SK-N-SH treated with all-trans-retinoic acid at 6 μM for 48 hours (cell line): ENCODE data around the gene IFNK.

Experiments used
- ATAC-seq: fragments of 200-7000 bp; cut with Tn5 transposase; 3 replicates; pipeline ENCODE4 v1.9.1; 2020; ENCODE audit warnings: mild to moderate bottlenecking, moderate library complexity
- ARNTL ChIP-seq: fragments of 450-650 bp; formaldehyde crosslinking; IDR thresholded peaks from 2 replicates; pipeline ENCODE4 v1.5.0; 2020; ENCODE audit warnings: low read depth, mild to moderate bottlenecking, moderate library complexity, borderline replicate concordance
- BACH2 ChIP-seq: fragments of 250-450 bp; sonication (Bioruptor Pico); IDR thresholded peaks from 2 replicates; pipeline ENCODE4 v1.9.0; 2021; ENCODE audit warnings: mild to moderate bottlenecking, borderline replicate concordance
- CREB5 ChIP-seq: fragments of 250-450 bp; sonication (Bioruptor Pico); IDR thresholded peaks from 2 replicates; pipeline ENCODE4 v1.5.1; 2020; ENCODE audit warnings: low read depth, mild to moderate bottlenecking, moderate library complexity
- CSDC2 ChIP-seq: fragments of 250-450 bp; sonication (Bioruptor Pico); IDR thresholded peaks from 2 replicates; pipeline ENCODE4 v1.5.0; 2020; ENCODE audit warnings: mild to moderate bottlenecking, moderate library complexity
- ESRRG ChIP-seq: fragments of 250-450 bp; sonication (Bioruptor Pico); IDR thresholded peaks from 2 replicates; pipeline ENCODE4 v1.6.1; 2021; ENCODE audit warnings: mild to moderate bottlenecking
- GLIS3 ChIP-seq: fragments of 250-450 bp; sonication (Bioruptor Pico); IDR thresholded peaks from 2 replicates; pipeline ENCODE4 v1.5.0; 2020; ENCODE audit warnings: mild to moderate bottlenecking, moderate library complexity
- ISL1 ChIP-seq: fragments of 250-450 bp; sonication (Bioruptor Pico); IDR thresholded peaks from 2 replicates; pipeline ENCODE4 v2.1.2; 2022; ENCODE audit warnings: mild to moderate bottlenecking, moderate library complexity
- PPARA ChIP-seq: fragments of 250-450 bp; sonication (Bioruptor Pico); IDR thresholded peaks from 2 replicates; pipeline ENCODE4 v1.5.0; 2020; ENCODE audit warnings: mild to moderate bottlenecking, borderline replicate concordance
- RARB ChIP-seq: fragments of 250-450 bp; sonication (Bioruptor Pico); IDR thresholded peaks from 2 replicates; pipeline ENCODE4 v1.8.0; 2021; ENCODE audit warnings: mild to moderate bottlenecking, moderate library complexity
- SNAI2 ChIP-seq: fragments of 250-450 bp; sonication (Bioruptor Pico); IDR thresholded peaks from 2 replicates; pipeline ENCODE4 v1.5.0; 2020; ENCODE audit warnings: mild to moderate bottlenecking, moderate library complexity
- TCF4 ChIP-seq: fragments of 250-450 bp; sonication (Bioruptor Pico); IDR thresholded peaks from 2 replicates; pipeline ENCODE4 v1.8.0; 2021; ENCODE audit warnings: mild to moderate bottlenecking, moderate library complexity, borderline replicate concordance
- TOX ChIP-seq: fragments of 250-450 bp; sonication (Bioruptor Pico); IDR thresholded peaks from 2 replicates; pipeline ENCODE4 v1.8.0; 2021; ENCODE audit warnings: mild to moderate bottlenecking, moderate library complexity, borderline replicate concordance
- ZFP30 ChIP-seq: fragments of 450-650 bp; formaldehyde crosslinking; IDR thresholded peaks from 2 replicates; pipeline ENCODE4 v1.5.0; 2022; ENCODE audit warnings: mild to moderate bottlenecking, moderate library complexity
- ZNF565 ChIP-seq: fragments of 450-650 bp; formaldehyde crosslinking; conservative IDR thresholded peaks from 2 replicates; pipeline ENCODE4 v1.5.0; 2020; ENCODE audit warnings: low read depth, mild to moderate bottlenecking, moderate library complexity
- ZNF70 ChIP-seq: fragments of 450-650 bp; formaldehyde crosslinking; IDR thresholded peaks from 2 replicates; pipeline ENCODE4 v1.5.0; 2020; ENCODE audit warnings: mild to moderate bottlenecking, moderate library complexity
- ZNF8 ChIP-seq: fragments of 450-650 bp; formaldehyde crosslinking; IDR thresholded peaks from 2 replicates; pipeline ENCODE4 v1.5.0; 2020; ENCODE audit warnings: mild to moderate bottlenecking, moderate library complexity
- TF ChIP-seq, protein P1 (sequence below): fragments of 250-450 bp; sonication (Bioruptor Pico); IDR thresholded peaks from 2 replicates; pipeline ENCODE4 v1.5.0; 2020; ENCODE audit warnings: mild to moderate bottlenecking, moderate library complexity
- TF ChIP-seq, protein P2 (sequence below): fragments of 250-450 bp; sonication (Bioruptor Pico); IDR thresholded peaks from 2 replicates; pipeline ENCODE4 v1.5.1; 2021; ENCODE audit warnings: mild to moderate bottlenecking, moderate library complexity
- TF ChIP-seq, protein P3 (sequence below): fragments of 250-450 bp; sonication (Bioruptor Pico); IDR thresholded peaks from 2 replicates; pipeline ENCODE4 v1.8.0; 2021; ENCODE audit warnings: low read depth, mild to moderate bottlenecking, moderate library complexity, borderline replicate concordance

The IFNK gene

DNA sequence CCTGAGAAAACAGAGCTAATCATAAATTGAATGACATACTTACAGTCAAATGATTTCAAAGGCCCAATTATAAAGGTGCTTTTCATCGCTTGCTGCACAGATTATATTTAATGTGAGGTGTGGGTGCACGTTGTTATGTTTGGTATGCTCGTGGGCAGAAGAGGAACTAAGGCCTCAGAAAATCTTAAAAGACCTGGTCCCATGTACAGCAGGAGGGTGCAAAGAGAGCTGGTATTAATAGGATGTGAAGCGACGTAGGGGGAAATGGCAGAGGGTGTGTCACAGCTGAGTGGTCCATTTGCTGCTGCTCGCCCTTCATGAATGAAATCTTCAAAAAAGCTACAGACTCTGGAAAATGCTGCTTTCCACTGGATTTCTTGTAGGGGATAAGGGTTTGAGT, 40.5 kb upstream of the IFNK start (continued):
- TF ChIP-seq CREB5: no peak
- TF ChIP-seq, protein P1, sequence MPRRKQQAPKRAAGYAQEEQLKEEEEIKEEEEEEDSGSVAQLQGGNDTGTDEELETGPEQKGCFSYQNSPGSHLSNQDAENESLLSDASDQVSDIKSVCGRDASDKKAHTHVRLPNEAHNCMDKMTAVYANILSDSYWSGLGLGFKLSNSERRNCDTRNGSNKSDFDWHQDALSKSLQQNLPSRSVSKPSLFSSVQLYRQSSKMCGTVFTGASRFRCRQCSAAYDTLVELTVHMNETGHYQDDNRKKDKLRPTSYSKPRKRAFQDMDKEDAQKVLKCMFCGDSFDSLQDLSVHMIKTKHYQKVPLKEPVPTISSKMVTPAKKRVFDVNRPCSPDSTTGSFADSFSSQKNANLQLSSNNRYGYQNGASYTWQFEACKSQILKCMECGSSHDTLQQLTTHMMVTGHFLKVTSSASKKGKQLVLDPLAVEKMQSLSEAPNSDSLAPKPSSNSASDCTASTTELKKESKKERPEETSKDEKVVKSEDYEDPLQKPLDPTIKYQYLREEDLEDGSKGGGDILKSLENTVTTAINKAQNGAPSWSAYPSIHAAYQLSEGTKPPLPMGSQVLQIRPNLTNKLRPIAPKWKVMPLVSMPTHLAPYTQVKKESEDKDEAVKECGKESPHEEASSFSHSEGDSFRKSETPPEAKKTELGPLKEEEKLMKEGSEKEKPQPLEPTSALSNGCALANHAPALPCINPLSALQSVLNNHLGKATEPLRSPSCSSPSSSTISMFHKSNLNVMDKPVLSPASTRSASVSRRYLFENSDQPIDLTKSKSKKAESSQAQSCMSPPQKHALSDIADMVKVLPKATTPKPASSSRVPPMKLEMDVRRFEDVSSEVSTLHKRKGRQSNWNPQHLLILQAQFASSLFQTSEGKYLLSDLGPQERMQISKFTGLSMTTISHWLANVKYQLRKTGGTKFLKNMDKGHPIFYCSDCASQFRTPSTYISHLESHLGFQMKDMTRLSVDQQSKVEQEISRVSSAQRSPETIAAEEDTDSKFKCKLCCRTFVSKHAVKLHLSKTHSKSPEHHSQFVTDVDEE: no peak
- TF ChIP-seq, all 23 proteins: peak for 0

GRCh38 chr9:27485158-27485557, 38.9 kb upstream of the IFNK start:
- no peak for ATAC-seq
- TF ChIP-seq RARB (CRISPR knock-in tag) (no peak), BACH2 (no peak), PPARA (no peak)

DNA sequence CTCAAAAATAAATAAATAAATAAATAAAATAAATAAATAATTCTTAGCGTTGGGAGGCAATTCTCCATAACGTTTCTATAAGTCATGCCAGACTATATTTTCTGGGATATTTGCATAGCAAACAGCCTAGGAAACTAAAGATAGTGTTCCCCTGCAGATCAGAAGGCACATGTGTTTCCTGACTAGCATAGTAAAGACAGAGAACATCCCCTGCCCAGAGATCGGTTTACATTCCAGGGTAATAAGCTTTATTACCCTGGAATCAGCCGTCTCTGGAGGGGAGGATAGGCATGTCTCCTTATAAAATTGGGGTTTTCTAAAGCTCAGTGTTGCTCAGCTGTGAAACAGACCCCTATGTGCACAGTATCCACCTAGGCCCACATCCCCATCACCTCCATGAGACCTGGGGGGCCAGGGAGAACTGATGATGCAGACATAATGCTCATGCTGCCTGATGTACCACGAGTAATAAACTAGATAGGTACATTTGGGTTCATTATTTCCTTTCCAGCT, 36.9 kb upstream of the IFNK start:
- no peak for ATAC-seq
- no peak for TF ChIP-seq ZNF70 (CRISPR knock-in tag)
- TF ChIP-seq PPARA: no peak
- TF ChIP-seq, protein P2, sequence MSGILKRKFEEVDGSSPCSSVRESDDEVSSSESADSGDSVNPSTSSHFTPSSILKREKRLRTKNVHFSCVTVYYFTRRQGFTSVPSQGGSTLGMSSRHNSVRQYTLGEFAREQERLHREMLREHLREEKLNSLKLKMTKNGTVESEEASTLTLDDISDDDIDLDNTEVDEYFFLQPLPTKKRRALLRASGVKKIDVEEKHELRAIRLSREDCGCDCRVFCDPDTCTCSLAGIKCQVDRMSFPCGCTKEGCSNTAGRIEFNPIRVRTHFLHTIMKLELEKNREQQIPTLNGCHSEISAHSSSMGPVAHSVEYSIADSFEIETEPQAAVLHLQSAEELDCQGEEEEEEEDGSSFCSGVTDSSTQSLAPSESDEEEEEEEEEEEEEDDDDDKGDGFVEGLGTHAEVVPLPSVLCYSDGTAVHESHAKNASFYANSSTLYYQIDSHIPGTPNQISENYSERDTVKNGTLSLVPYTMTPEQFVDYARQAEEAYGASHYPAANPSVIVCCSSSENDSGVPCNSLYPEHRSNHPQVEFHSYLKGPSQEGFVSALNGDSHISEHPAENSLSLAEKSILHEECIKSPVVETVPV (CRISPR knock-in tag): no peak
- TF ChIP-seq, protein P3, sequence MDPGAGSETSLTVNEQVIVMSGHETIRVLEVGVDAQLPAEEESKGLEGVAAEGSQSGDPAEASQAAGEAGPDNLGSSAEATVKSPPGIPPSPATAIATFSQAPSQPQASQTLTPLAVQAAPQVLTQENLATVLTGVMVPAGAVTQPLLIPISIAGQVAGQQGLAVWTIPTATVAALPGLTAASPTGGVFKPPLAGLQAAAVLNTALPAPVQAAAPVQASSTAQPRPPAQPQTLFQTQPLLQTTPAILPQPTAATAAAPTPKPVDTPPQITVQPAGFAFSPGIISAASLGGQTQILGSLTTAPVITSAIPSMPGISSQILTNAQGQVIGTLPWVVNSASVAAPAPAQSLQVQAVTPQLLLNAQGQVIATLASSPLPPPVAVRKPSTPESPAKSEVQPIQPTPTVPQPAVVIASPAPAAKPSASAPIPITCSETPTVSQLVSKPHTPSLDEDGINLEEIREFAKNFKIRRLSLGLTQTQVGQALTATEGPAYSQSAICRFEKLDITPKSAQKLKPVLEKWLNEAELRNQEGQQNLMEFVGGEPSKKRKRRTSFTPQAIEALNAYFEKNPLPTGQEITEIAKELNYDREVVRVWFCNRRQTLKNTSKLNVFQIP (CRISPR knock-in tag): no peak
- no peak for TF ChIP-seq GLIS3 (CRISPR knock-in tag)
- TF ChIP-seq TOX (CRISPR knock-in tag): no peak
- TF ChIP-seq ZFP30: no peak
- TF ChIP-seq ZNF565: no peak
- TF ChIP-seq ESRRG (CRISPR knock-in tag): no peak
- TF ChIP-seq ARNTL (CRISPR knock-in tag): no peak
- TF ChIP-seq SNAI2 (CRISPR knock-in tag): no peak
- no peak for TF ChIP-seq TCF4 (CRISPR knock-in tag)
- TF ChIP-seq CSDC2 (CRISPR knock-in tag): no peak

- no peak for TF ChIP-seq TCF4 (CRISPR knock-in tag)
- TF ChIP-seq ZNF70 (CRISPR knock-in tag): no peak
- TF ChIP-seq ESRRG (CRISPR knock-in tag): no peak
- no peak for TF ChIP-seq ZNF8 (CRISPR knock-in tag)
- no peak for TF ChIP-seq ISL1 (CRISPR knock-in tag)
- TF ChIP-seq, protein P3 (CRISPR knock-in tag): no peak
- no peak for TF ChIP-seq ZFP30
- no peak for ATAC-seq
Observed at GRCh38 chr9:27487927-27488326, 36.2 kb upstream of the IFNK start.
